Panc1 (cell line): ENCODE measurements around the gene CHSY1. TPM values are rescaled to one million over a fixed set of nuclear protein-coding genes. Genes with fewer than 3 reads are reported as not detected.

Experiments
- ATAC-seq: fragments of 200-7000 bp; cut with Tn5 transposase; 2 replicates; pipeline ENCODE4 v1.9.1; 2020; ENCODE audit warnings: mild to moderate bottlenecking, moderate library complexity
- BruUV-seq: library from RNA; stranded (reverse); fragments of 400-500 nt; replicated peaks from 2 replicates; lab custom pipeline; 2021; lab: Mats Ljungman, UMichigan
- CTCF ChIA-PET: fragments of 300-600 bp; sonication (Branson Sonifier 250); formaldehyde crosslinking; loops from one replicate; lab custom pipeline; 2022; ENCODE audit warnings: antibody characterized with exemption; lab: Charles Lee
- POLR2A ChIA-PET: fragments of 300-600 bp; sonication (Branson Sonifier 250); formaldehyde crosslinking; loops from one replicate; lab custom pipeline; 2022; ENCODE audit warnings: antibody characterized with exemption; lab: Charles Lee
- DNase-seq: peaks from one replicate; pipeline ENCODE4 v3.0.0-alpha.2; 2010; ENCODE audit warnings: low read depth, low spot score
- H3K27ac ChIP-seq: 2 replicates; pipeline ENCODE4 v1.5.1; 2011; ENCODE audit warnings: mild to moderate bottlenecking, low read length, inconsistent platforms
- H3K27me3 ChIP-seq: fragments of 200-500 bp; sonication (Bioruptor generic); 2 replicates; pipeline ENCODE4 v1.6.0; 2014; ENCODE audit warnings: low read length, inconsistent platforms; ENCODE audit not compliant: control insufficient read depth, insufficient read depth
- H3K36me3 ChIP-seq: fragments of 200-500 bp; sonication (Bioruptor generic); 2 replicates; pipeline ENCODE4 v1.5.1; 2014; ENCODE audit warnings: inconsistent platforms, mild to moderate bottlenecking, low read length, moderate library complexity; ENCODE audit not compliant: control insufficient read depth, insufficient read depth
- H3K4me1 ChIP-seq: 2 replicates; pipeline ENCODE4 v1.5.1; 2011; ENCODE audit warnings: inconsistent platforms, mild to moderate bottlenecking, low read length, moderate library complexity; ENCODE audit not compliant: control insufficient read depth, insufficient read depth
- H3K4me3 ChIP-seq, 2 experiments: 2 replicates each; pipeline ENCODE4 v1.5.1; 2011 to 2012; ENCODE audit warnings: low read depth in 2 of 2, low read length in 2 of 2, mild to moderate bottlenecking in 2 of 2, inconsistent platforms in 1 of 2, moderate library complexity in 1 of 2
- H3K9me3 ChIP-seq: fragments of 200-500 bp; sonication (Bioruptor generic); 2 replicates; pipeline ENCODE4 v1.5.1; 2014; ENCODE audit warnings: low read depth, mild to moderate bottlenecking, inconsistent platforms, low read length, moderate library complexity; ENCODE audit not compliant: control insufficient read depth, insufficient read depth
- CTCF ChIP-seq: fragments of 450-650 bp; IDR thresholded peaks from 2 replicates; pipeline ENCODE4 v1.5.1; 2017; ENCODE audit warnings: mild to moderate bottlenecking
- POLR2AphosphoS5 ChIP-seq: IDR thresholded peaks from 2 replicates; pipeline ENCODE4 v1.6.1; 2012; ENCODE audit warnings: mild to moderate bottlenecking, low read depth, low read length, moderate library complexity
- REST ChIP-seq, 2 experiments: IDR thresholded peaks; 2 replicates each; pipeline ENCODE4 v1.6.1; 2011 to 2012; ENCODE audit warnings: low read depth in 2 of 2, control low read depth in 1 of 2, low read length in 1 of 2, mild to moderate bottlenecking in 1 of 2, moderate library complexity in 1 of 2; ENCODE audit not compliant: insufficient read depth in 1 of 2
- SIN3A ChIP-seq: IDR thresholded peaks from 2 replicates; pipeline ENCODE4 v1.6.1; 2012; ENCODE audit warnings: low read depth, mild to moderate bottlenecking, low read length, moderate library complexity, borderline replicate concordance; ENCODE audit not compliant: insufficient read depth
- TCF7L2 ChIP-seq: IDR thresholded peaks from 2 replicates; pipeline ENCODE4 v1.6.1; 2011; ENCODE audit warnings: mild to moderate bottlenecking, low read depth, low read length, inconsistent platforms
- in situ Hi-C: cut with HindIII; loops from 2 replicates; pipeline ENCODE4 v1.10.0; 2016; ENCODE audit warnings: low sequenced_read_pairs, low pct_unique_long_range_greater_than_20kb
- intact Hi-C: fragments of 100-400 bp; cut with micrococcal nuclease; formaldehyde crosslinking; loops from one replicate; pipeline ENCODE4 v1.10.0; 2022; ENCODE audit not compliant: unreplicated experiment
- total RNA-seq: library from RNA; stranded (reverse); gene quantifications from one replicate; pipeline ENCODE4 v1.2.1, GENCODE V29; 2021; ENCODE audit not compliant: unreplicated experiment

The CHSY1 gene
- total RNA-seq, 1 experiment from 2014 or later = 50.8 TPM

GRCh38 chr15:101178479-101178878 lies 73.4 kb downstream of the CHSY1 start:
- ATAC-seq = no peak

GRCh38 chr15:101177866-101178265 lies 74.0 kb downstream of the CHSY1 start:
- no peak for DNase-seq
- ATAC-seq = no peak
- no peak overlapping the region for H3K27ac ChIP-seq
- no peaks in the 10 kb centered on the region for H3K27me3 ChIP-seq
- POLR2A ChIA-PET = no interaction called here
- intact Hi-C loops = no loop called here
- in situ Hi-C loops = no loop called here
- H3K4me1 ChIP-seq = peaks cover 21% of the 10 kb centered on the region
- H3K9me3 ChIP-seq = no peaks in the 10 kb centered on the region
- no peak overlapping the region for H3K4me3 ChIP-seq
- no peak for TF ChIP-seq REST (IDR thresholded peaks at IDR 0.05; ENCODE audit: insufficient read depth in 1 of 2, low read depth in 2 of 2, low read length in 1 of 2)
- TF ChIP-seq SIN3A = no peak
- no peak for TF ChIP-seq TCF7L2
- TF ChIP-seq CTCF = no peak
- no peak for TF ChIP-seq POLR2AphosphoS5
- peaks cover 3% of the 10 kb centered on the region; the same call in 1 of the 2 replicates for H3K36me3 ChIP-seq
- no TSS peak for BruUV-seq
- CTCF ChIA-PET = no interaction called here

More at GRCh38 chr15:101178479-101178878, 73.4 kb downstream of the CHSY1 start:
- TF ChIP-seq SIN3A (no peak), TCF7L2 (no peak), CTCF (no peak), REST (IDR thresholded peaks at IDR 0.05; ENCODE audit: insufficient read depth in 1 of 2, low read depth in 2 of 2, low read length in 1 of 2) (no peak), POLR2AphosphoS5 (no peak)
- DNase-seq = no peak
- Histone ChIP-seq H3K4me3 (no peak overlapping the region), H3K36me3 (peaks cover 3% of the 10 kb centered on the region; the same call in 1 of the 2 replicates), H3K27me3 (no peaks in the 10 kb centered on the region), H3K4me1 (peaks cover 20% of the 10 kb centered on the region), H3K27ac (no peak overlapping the region), H3K9me3 (no peaks in the 10 kb centered on the region)
- ChIA-PET CTCF (no interaction called here), POLR2A (no interaction called here)
- intact Hi-C loops (no loop called here), in situ Hi-C loops (no loop called here)
- no TSS peak for BruUV-seq
